ENCODE measurements around the gene PDGFC.

GRCh38 chr4:156953001-156953400, 18.6 kb downstream of the PDGFC start:
- TF ChIP-seq CTCF (IDR thresholded peaks at IDR 0.05) (no peak), POLR2A (IDR thresholded peaks at IDR 0.05) (no peak)
